Uterus (tissue), 4 donors: Measurements from ENCODE around the gene FAHD1. TPM values are rescaled to one million over a fixed set of nuclear protein-coding genes. Genes with fewer than 3 reads are reported as not detected.

Source experiments
- DNase-seq, 2 donors: peaks; one replicate each; pipeline ENCODE4 v3.0.0-alpha.2; 2019 to 2020
- H3K27ac ChIP-seq, 2 donors: fragments of 200-600 bp; sonication (generic); 1 replicate in 1 of 2; 2 replicates in 1 of 2; pipeline ENCODE4 v1.5.1; 2016 to 2018
- H3K27me3 ChIP-seq, 2 donors: fragments of 200-600 bp; sonication (generic); one replicate each; pipeline ENCODE4 v1.5.1; 2018 to 2019; ENCODE audit warnings: control low read depth in 1 of 2
- H3K36me3 ChIP-seq, 2 donors: fragments of 200-600 bp; sonication (generic); one replicate each; pipeline ENCODE4 v1.5.1; 2019; ENCODE audit warnings: control low read depth in 1 of 2
- H3K4me1 ChIP-seq, 2 donors: fragments of 200-600 bp; sonication (generic); one replicate each; pipeline ENCODE4 v1.5.1; 2018 to 2019; ENCODE audit warnings: control low read depth in 1 of 2
- H3K4me3 ChIP-seq, 2 donors: fragments of 200-600 bp; sonication (generic); 1 replicate in 1 of 2; 2 replicates in 1 of 2; pipeline ENCODE4 v1.5.1; 2018 to 2019; ENCODE audit warnings: mild to moderate bottlenecking in 1 of 2
- H3K9me3 ChIP-seq, 2 donors: fragments of 200-600 bp; sonication (generic); one replicate each; pipeline ENCODE4 v1.5.1; 2019; ENCODE audit warnings: control low read depth in 1 of 2
- POLR2A ChIP-seq, 2 donors: fragments of 450-650 bp; IDR thresholded peaks; one replicate each; pipeline ENCODE4 v1.6.1; 2016; ENCODE audit warnings: antibody characterized with exemption in 2 of 2, mild to moderate bottlenecking in 1 of 2, moderate library complexity in 1 of 2
- intact Hi-C: fragments of 100-400 bp; cut with DNase I; formaldehyde crosslinking; loops from one replicate; pipeline ENCODE4 v1.15.1; 2023; ENCODE audit warnings: low total_unique reads
- total RNA-seq, 4 donors: library from RNA; depleted of rRNA in 3 of 4; stranded (reverse); fragments of >200 nt in 3 of 4; gene quantifications; one replicate each; pipeline versions ENCODE4 v1.1.0 to v1.2.4, GENCODE V29; 2014 to 2023
- TF ChIP-seq, protein P1 (sequence below), 4 experiments: fragments of 200-600 bp in 2 of 4; fragments of 450-650 bp in 2 of 4; sonication (generic) in 2 of 4; IDR thresholded peaks; one replicate each; pipeline ENCODE4 v1.5.1; 2016 to 2019; ENCODE audit warnings: antibody characterized with exemption in 4 of 4, mild to moderate bottlenecking in 2 of 4, moderate library complexity in 1 of 4
- donor health status: DM: yes; HTN: yes; CAD: no.

FAHD1 gene
- total RNA-seq, 4 donors from 2014 or later: 3.5 to 115 (median 22.2) TPM

DNA sequence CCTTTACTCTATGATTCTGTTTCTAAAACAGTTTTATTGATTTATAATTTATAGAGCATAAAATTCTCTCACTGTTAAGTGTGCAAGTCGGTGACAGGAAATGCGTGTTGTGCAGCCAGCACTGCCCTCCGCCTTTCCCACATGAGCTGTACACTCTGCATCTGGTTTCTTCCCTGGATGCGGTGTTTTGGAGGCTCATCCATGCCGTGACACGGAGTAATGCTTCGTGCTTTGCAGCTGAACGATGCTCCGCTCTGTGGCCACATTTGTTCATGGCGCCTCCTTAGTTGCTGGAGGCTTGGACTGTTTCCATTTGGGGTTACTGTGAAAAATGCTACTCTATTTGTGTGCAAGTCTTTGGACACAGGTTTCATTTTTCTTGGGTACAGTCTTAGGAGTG, 26.3 kb upstream of the FAHD1 start:
- Histone ChIP-seq H3K36me3 (no peaks in the 10 kb centered on the region), H3K27me3 (no peaks in the 10 kb centered on the region), H3K4me3 (no peak overlapping the region), H3K4me1 (no peaks in the 10 kb centered on the region), H3K9me3 (no peaks in the 10 kb centered on the region), H3K27ac (no peak overlapping the region)
- DNase-seq: no peak
- intact Hi-C loops: no loop called here
- TF ChIP-seq POLR2A (IDR thresholded peaks at IDR 0.05): no peak
- TF ChIP-seq, protein P1, sequence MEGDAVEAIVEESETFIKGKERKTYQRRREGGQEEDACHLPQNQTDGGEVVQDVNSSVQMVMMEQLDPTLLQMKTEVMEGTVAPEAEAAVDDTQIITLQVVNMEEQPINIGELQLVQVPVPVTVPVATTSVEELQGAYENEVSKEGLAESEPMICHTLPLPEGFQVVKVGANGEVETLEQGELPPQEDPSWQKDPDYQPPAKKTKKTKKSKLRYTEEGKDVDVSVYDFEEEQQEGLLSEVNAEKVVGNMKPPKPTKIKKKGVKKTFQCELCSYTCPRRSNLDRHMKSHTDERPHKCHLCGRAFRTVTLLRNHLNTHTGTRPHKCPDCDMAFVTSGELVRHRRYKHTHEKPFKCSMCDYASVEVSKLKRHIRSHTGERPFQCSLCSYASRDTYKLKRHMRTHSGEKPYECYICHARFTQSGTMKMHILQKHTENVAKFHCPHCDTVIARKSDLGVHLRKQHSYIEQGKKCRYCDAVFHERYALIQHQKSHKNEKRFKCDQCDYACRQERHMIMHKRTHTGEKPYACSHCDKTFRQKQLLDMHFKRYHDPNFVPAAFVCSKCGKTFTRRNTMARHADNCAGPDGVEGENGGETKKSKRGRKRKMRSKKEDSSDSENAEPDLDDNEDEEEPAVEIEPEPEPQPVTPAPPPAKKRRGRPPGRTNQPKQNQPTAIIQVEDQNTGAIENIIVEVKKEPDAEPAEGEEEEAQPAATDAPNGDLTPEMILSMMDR (IDR thresholded peaks at IDR 0.05): no peak

DNA sequence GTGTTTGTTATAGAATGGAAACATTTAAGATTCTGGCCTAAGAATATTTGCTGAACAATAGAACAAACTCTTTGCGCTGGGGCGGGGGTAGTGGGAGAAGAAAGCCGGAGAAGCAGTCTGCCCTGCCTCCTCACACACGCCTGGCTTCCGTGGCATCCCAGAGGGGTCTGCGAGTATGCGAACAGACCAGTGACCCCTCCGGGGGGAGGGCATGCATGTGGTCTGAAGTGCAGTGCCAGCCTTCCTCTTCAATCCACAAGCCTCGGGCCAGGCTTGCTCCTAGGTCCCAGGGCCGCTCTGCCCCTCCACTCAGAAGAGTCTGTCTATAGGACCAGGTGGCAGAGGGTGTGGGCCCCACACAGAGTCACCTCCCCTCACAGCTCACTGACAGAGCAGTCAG, 19.4 kb upstream of the FAHD1 start:
- no peaks in the 10 kb centered on the region for H3K4me1 ChIP-seq

DNA sequence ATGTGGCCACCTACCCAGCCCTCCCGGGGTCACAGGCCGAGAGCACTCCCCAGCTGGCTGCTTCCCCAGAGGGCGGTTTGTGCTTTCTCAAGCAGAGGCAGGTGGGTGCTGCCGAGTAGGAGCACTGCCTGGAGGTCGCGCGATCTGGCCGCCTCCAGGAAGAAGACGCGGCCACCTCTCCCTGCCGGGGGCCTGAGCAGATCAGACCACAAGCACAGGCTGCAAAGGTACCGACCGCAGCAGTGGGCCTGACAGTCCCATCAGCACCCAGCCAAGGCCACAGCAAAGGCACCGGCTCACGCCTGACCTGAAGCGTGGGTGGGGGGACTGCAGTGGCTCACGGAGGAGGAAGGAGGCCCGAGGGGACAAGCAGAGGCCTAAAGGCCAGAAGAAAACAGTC, 18.3 kb upstream of the FAHD1 start:
- Histone ChIP-seq H3K36me3 (no peaks in the 10 kb centered on the region), H3K27me3 (no peaks in the 10 kb centered on the region), H3K27ac (no peak overlapping the region), H3K4me3 (no peak overlapping the region), H3K9me3 (no peaks in the 10 kb centered on the region), H3K4me1 (no peaks in the 10 kb centered on the region)
- TF ChIP-seq, protein P1 (IDR thresholded peaks at IDR 0.05): no peak
- no peak for TF ChIP-seq POLR2A (IDR thresholded peaks at IDR 0.05)
- intact Hi-C loops: no loop called here
- DNase-seq: no peak

More for the DNA sequence above, 19.4 kb upstream of the FAHD1 start:
- Histone ChIP-seq H3K9me3 (no peaks in the 10 kb centered on the region), H3K27ac (no peak overlapping the region), H3K27me3 (no peaks in the 10 kb centered on the region), H3K36me3 (no peaks in the 10 kb centered on the region), H3K4me3 (no peak overlapping the region)
- no peak for DNase-seq
- TF ChIP-seq, protein P1 (IDR thresholded peaks at IDR 0.05): no peak
- no peak for TF ChIP-seq POLR2A (IDR thresholded peaks at IDR 0.05)
- intact Hi-C loops: no loop called here

DNA sequence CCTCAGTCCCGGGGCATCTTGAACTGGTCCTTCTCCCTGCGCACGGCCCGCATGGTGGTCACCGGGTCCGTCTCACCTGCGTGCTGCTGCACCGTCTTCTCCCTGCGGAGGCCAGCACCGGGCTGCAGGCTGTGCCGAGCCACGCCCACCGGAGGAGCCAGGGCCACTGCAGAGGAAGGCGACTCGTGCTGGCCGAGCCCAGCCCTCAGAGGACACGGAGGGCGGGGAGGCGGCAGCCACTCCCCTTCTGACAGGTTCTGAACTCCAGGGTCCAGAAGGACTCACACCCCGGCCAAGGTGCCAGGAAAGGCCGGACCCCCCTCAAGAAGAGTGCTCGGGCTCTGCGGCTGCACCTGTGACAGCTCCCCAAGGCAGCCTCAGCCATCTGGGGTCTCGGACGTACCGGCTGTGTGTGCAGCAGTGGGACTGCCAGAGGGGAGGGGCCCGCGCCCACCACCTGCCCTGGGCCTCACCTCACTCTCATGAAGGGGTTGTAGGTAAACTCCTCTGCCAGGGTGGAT, 17.7 kb upstream of the FAHD1 start:
- intact Hi-C loops: no loop called here
- Histone ChIP-seq H3K36me3 (no peaks in the 10 kb centered on the region), H3K9me3 (no peaks in the 10 kb centered on the region), H3K27me3 (no peaks in the 10 kb centered on the region), H3K4me3 (no peak overlapping the region), H3K27ac (no peak overlapping the region), H3K4me1 (no peaks in the 10 kb centered on the region)
- TF ChIP-seq, protein P1 (IDR thresholded peaks at IDR 0.05): no peak
- TF ChIP-seq POLR2A (IDR thresholded peaks at IDR 0.05): no peak
- no peak for DNase-seq

DNA sequence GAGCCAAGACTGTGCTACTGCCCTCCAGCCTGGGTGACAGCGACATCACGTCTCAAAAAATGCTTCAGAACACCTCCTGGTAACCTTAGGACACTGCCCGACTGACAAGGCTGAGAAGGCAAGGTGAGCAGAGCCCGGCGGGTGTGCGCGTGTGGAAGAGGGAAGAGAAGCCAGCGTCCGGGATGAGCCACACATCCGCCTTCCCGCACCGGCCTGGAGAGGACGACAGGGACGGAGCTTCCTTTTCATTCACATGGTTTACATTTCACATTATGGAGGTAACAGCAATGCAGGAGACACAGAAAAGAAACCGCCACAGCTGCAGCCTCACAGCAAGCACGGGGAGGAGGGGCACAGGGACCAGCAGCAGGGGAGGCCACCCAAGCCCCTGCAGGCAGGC, 16.9 kb upstream of the FAHD1 start:
- no peaks in the 10 kb centered on the region for H3K4me1 ChIP-seq
- no peak for DNase-seq
- intact Hi-C loops: no loop called here
- TF ChIP-seq, protein P1 (IDR thresholded peaks at IDR 0.05): no peak
- TF ChIP-seq POLR2A (IDR thresholded peaks at IDR 0.05): no peak
- no peak overlapping the region for H3K4me3 ChIP-seq
- no peaks in the 10 kb centered on the region for H3K9me3 ChIP-seq
- H3K36me3 ChIP-seq: no peaks in the 10 kb centered on the region
- H3K27me3 ChIP-seq: no peaks in the 10 kb centered on the region
- no peak overlapping the region for H3K27ac ChIP-seq
